Astrocyte (in vitro differentiated cells and primary cell): ENCODE data around the gene APBB2. TPM values are rescaled to one million over a fixed set of nuclear protein-coding genes. Genes with fewer than 3 reads are reported as not detected.

ENCODE experiments used
- DNase-seq: peaks from one replicate; pipeline ENCODE4 v3.0.0-alpha.2; 2010; ENCODE audit warnings: low read depth
- FAIRE-seq: peaks from 2 replicates; lab custom pipeline; 2011; peaks lifted over from hg19 to GRCh38; lab: Jason Lieb, UNC
- H2AFZ ChIP-seq: 2 replicates; pipeline ENCODE4 v1.6.0; 2012; ENCODE audit warnings: low read depth, low read length, inconsistent platforms
- H3K27ac ChIP-seq: 2 replicates; pipeline ENCODE4 v1.5.1; 2011; ENCODE audit warnings: low read depth, low read length, inconsistent platforms
- H3K27me3 ChIP-seq: 2 replicates; pipeline ENCODE4 v1.6.0; 2011; ENCODE audit warnings: low read length, inconsistent platforms; ENCODE audit not compliant: insufficient read depth
- H3K36me3 ChIP-seq: 2 replicates; pipeline ENCODE4 v1.5.1; 2011; ENCODE audit warnings: low read length, inconsistent platforms; ENCODE audit not compliant: insufficient read depth
- H3K4me1 ChIP-seq: 2 replicates; pipeline ENCODE4 v1.5.1; 2011; ENCODE audit warnings: low read length, inconsistent platforms; ENCODE audit not compliant: insufficient read depth
- H3K4me2 ChIP-seq: 2 replicates; pipeline ENCODE4 v1.6.0; 2012; ENCODE audit warnings: low read length, inconsistent platforms
- H3K4me3 ChIP-seq: 2 replicates; pipeline ENCODE4 v1.5.1; 2011; ENCODE audit warnings: low read depth, mild to moderate bottlenecking, low read length, inconsistent platforms; ENCODE audit not compliant: insufficient read depth
- H3K79me2 ChIP-seq: 2 replicates; pipeline ENCODE4 v1.6.0; 2012; ENCODE audit warnings: mild to moderate bottlenecking, low read length, inconsistent platforms; ENCODE audit not compliant: insufficient read depth
- H3K9ac ChIP-seq: 2 replicates; pipeline ENCODE4 v1.6.0; 2012; ENCODE audit warnings: mild to moderate bottlenecking, low read length, inconsistent platforms
- H3K9me3 ChIP-seq: 2 replicates; pipeline ENCODE4 v1.5.1; 2012; ENCODE audit warnings: low read depth, mild to moderate bottlenecking, low read length, inconsistent platforms; ENCODE audit not compliant: insufficient read depth
- H4K20me1 ChIP-seq: 2 replicates; pipeline ENCODE4 v1.6.0; 2012; ENCODE audit warnings: low read length, inconsistent platforms; ENCODE audit not compliant: insufficient read depth
- H3K27ac Mint-ChIP-seq: one replicate; pipeline ENCODE4 v1.8.0; 2021; ENCODE audit warnings: mild to moderate bottlenecking, mixed read lengths; ENCODE audit not compliant: unreplicated experiment
- H3K27me3 Mint-ChIP-seq: one replicate; pipeline ENCODE4 v1.8.0; 2021; ENCODE audit warnings: low read depth, mixed read lengths; ENCODE audit not compliant: unreplicated experiment
- H3K36me3 Mint-ChIP-seq: one replicate; pipeline ENCODE4 v1.8.0; 2021; ENCODE audit warnings: low read depth, mixed read lengths; ENCODE audit not compliant: unreplicated experiment
- H3K4me1 Mint-ChIP-seq: one replicate; pipeline ENCODE4 v1.8.0; 2021; ENCODE audit warnings: low read depth, mixed read lengths; ENCODE audit not compliant: unreplicated experiment
- H3K4me3 Mint-ChIP-seq: one replicate; pipeline ENCODE4 v1.8.0; 2021; ENCODE audit warnings: mild to moderate bottlenecking, moderate library complexity, mixed read lengths; ENCODE audit not compliant: unreplicated experiment
- H3K9me3 Mint-ChIP-seq: one replicate; pipeline ENCODE4 v1.8.0; 2021; ENCODE audit warnings: mild to moderate bottlenecking, mixed read lengths; ENCODE audit not compliant: unreplicated experiment
- CTCF ChIP-seq: IDR thresholded peaks from 2 replicates; pipeline ENCODE4 v1.5.1; 2011; ENCODE audit warnings: low read depth, mild to moderate bottlenecking, inconsistent platforms, low read length, moderate library complexity; ENCODE audit not compliant: insufficient read depth
- EZH2 ChIP-seq: IDR thresholded peaks from 2 replicates; pipeline ENCODE4 v1.6.1; 2012; ENCODE audit warnings: mild to moderate bottlenecking, low read length, inconsistent platforms; ENCODE audit not compliant: insufficient read depth
- total RNA-seq: library from RNA; stranded (reverse); gene quantifications from 2 replicates; pipeline ENCODE4 v1.2.1, GENCODE V29; 2021

The APBB2 gene
- total RNA-seq, 1 donor from 2014 or later, result 173 TPM

GRCh38 chr4:41197495-41197894 is 16.8 kb downstream of the APBB2 start:
- peaks cover 3% of the 10 kb centered on the region for H3K36me3 ChIP-seq
- H3K4me1 Mint-ChIP-seq, result peaks cover 77% of the 10 kb centered on the region
- H3K9ac ChIP-seq, result no peak overlapping the region
- TF ChIP-seq CTCF (no peak), EZH2 (no peak)
- H3K4me1 ChIP-seq, result peaks cover 8% of the 10 kb centered on the region
- H3K4me2 ChIP-seq, result no peak overlapping the region
- H3K27ac ChIP-seq, result no peak overlapping the region
- no peak overlapping the region for H2AFZ ChIP-seq
- H3K79me2 ChIP-seq, result peaks cover 100% of the 10 kb centered on the region
- DNase-seq (no peak), FAIRE-seq (peak; percentile 37)
- H3K27me3 Mint-ChIP-seq, result no peaks in the 10 kb centered on the region
- peak overlapping the region; percentile 60 for H3K27ac Mint-ChIP-seq
- H4K20me1 ChIP-seq, result peaks cover 67% of the 10 kb centered on the region
- H3K36me3 Mint-ChIP-seq, result peaks cover 20% of the 10 kb centered on the region
- H3K4me3 ChIP-seq, result no peak overlapping the region
- H3K9me3 Mint-ChIP-seq, result no peaks in the 10 kb centered on the region
- no peaks in the 10 kb centered on the region for H3K9me3 ChIP-seq
- no peak overlapping the region for H3K4me3 Mint-ChIP-seq
- H3K27me3 ChIP-seq, result no peaks in the 10 kb centered on the region

- Histone ChIP-seq H3K27me3 (no peaks in the 10 kb centered on the region), H3K79me2 (peaks cover 100% of the 10 kb centered on the region), H3K9ac (no peak overlapping the region), H4K20me1 (peaks cover 74% of the 10 kb centered on the region), H3K36me3 (peaks cover 3% of the 10 kb centered on the region), H2AFZ (no peak overlapping the region), H3K9me3 (no peaks in the 10 kb centered on the region), H3K4me1 (peaks cover 8% of the 10 kb centered on the region), H3K4me2 (no peak overlapping the region), H3K27ac (no peak overlapping the region), H3K4me3 (no peak overlapping the region)
- no peaks in the 10 kb centered on the region for H3K27me3 Mint-ChIP-seq
- peak overlapping the region; percentile 84 for H3K27ac Mint-ChIP-seq
- H3K4me1 Mint-ChIP-seq, result peaks cover 76% of the 10 kb centered on the region
- FAIRE-seq (no peak), DNase-seq (peak; percentile 63)
- TF ChIP-seq CTCF (no peak), EZH2 (no peak)
- H3K36me3 Mint-ChIP-seq, result peaks cover 24% of the 10 kb centered on the region
- no peaks in the 10 kb centered on the region for H3K9me3 Mint-ChIP-seq
- peak overlapping the region; percentile 35 for H3K4me3 Mint-ChIP-seq
These were observed 17.6 kb downstream of the APBB2 start for GRCh38 chr4:41196633-41197332.

DNA sequence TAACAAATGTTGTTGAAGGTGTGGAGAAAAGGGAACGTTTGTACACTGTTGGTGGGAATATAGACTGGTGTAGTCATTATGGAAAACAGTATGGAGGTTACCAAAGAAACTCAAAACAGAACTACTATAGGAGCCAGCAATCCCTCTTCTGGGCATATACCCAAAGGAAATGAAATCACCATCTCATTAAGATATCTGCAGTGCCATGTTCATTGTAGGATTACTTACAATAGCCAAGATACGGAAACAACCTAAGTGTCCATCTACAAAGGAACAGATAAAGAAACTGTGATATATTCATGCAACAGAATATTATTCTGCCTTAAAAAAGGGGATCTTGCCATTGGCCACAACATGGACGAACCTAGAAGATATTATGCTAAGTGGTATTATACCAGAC is 22.2 kb downstream of the APBB2 start:
- FAIRE-seq, result no peak
- H4K20me1 ChIP-seq, result peaks cover 85% of the 10 kb centered on the region
- H2AFZ ChIP-seq, result no peak overlapping the region
- Mint-ChIP-seq H3K36me3 (peaks cover 24% of the 10 kb centered on the region), H3K4me1 (peaks cover 78% of the 10 kb centered on the region), H3K4me3 (no peak overlapping the region), H3K27ac (no peak overlapping the region), H3K27me3 (no peaks in the 10 kb centered on the region), H3K9me3 (no peaks in the 10 kb centered on the region)
- H3K4me1 ChIP-seq, result peaks cover 5% of the 10 kb centered on the region
- H3K36me3 ChIP-seq, result no peaks in the 10 kb centered on the region
- no peak overlapping the region for H3K9ac ChIP-seq
- no peak overlapping the region for H3K27ac ChIP-seq
- TF ChIP-seq CTCF (no peak), EZH2 (no peak)
- no peaks in the 10 kb centered on the region for H3K27me3 ChIP-seq
- H3K9me3 ChIP-seq, result no peaks in the 10 kb centered on the region
- no peak overlapping the region for H3K4me3 ChIP-seq
- DNase-seq, result peak; percentile 53
- no peak overlapping the region for H3K4me2 ChIP-seq
- peaks cover 100% of the 10 kb centered on the region for H3K79me2 ChIP-seq
